SK-N-SH treated with all-trans-retinoic acid at 6 μM for 48 hours (cell line): ENCODE measurements around the gene GUCA2B.

Experiments
- ATAC-seq: fragments of 200-7000 bp; cut with Tn5 transposase; 3 replicates; pipeline ENCODE4 v1.9.1; 2020; ENCODE audit warnings: mild to moderate bottlenecking, moderate library complexity
- ARNTL ChIP-seq: fragments of 450-650 bp; formaldehyde crosslinking; IDR thresholded peaks from 2 replicates; pipeline ENCODE4 v1.5.0; 2020; ENCODE audit warnings: low read depth, mild to moderate bottlenecking, moderate library complexity, borderline replicate concordance
- BACH2 ChIP-seq: fragments of 250-450 bp; sonication (Bioruptor Pico); IDR thresholded peaks from 2 replicates; pipeline ENCODE4 v1.9.0; 2021; ENCODE audit warnings: mild to moderate bottlenecking, borderline replicate concordance
- CSDC2 ChIP-seq: fragments of 250-450 bp; sonication (Bioruptor Pico); IDR thresholded peaks from 2 replicates; pipeline ENCODE4 v1.5.0; 2020; ENCODE audit warnings: mild to moderate bottlenecking, moderate library complexity
- ESRRG ChIP-seq: fragments of 250-450 bp; sonication (Bioruptor Pico); IDR thresholded peaks from 2 replicates; pipeline ENCODE4 v1.6.1; 2021; ENCODE audit warnings: mild to moderate bottlenecking
- GLIS3 ChIP-seq: fragments of 250-450 bp; sonication (Bioruptor Pico); IDR thresholded peaks from 2 replicates; pipeline ENCODE4 v1.5.0; 2020; ENCODE audit warnings: mild to moderate bottlenecking, moderate library complexity
- ISL1 ChIP-seq: fragments of 250-450 bp; sonication (Bioruptor Pico); IDR thresholded peaks from 2 replicates; pipeline ENCODE4 v2.1.2; 2022; ENCODE audit warnings: mild to moderate bottlenecking, moderate library complexity
- PATZ1 ChIP-seq: fragments of 250-450 bp; sonication (Bioruptor Pico); IDR thresholded peaks from 2 replicates; pipeline ENCODE4 v1.8.0; 2020; ENCODE audit warnings: mild to moderate bottlenecking, moderate library complexity, borderline replicate concordance
- PPARA ChIP-seq: fragments of 250-450 bp; sonication (Bioruptor Pico); IDR thresholded peaks from 2 replicates; pipeline ENCODE4 v1.5.0; 2020; ENCODE audit warnings: mild to moderate bottlenecking, borderline replicate concordance
- RARB ChIP-seq: fragments of 250-450 bp; sonication (Bioruptor Pico); IDR thresholded peaks from 2 replicates; pipeline ENCODE4 v1.8.0; 2021; ENCODE audit warnings: mild to moderate bottlenecking, moderate library complexity
- SNAI2 ChIP-seq: fragments of 250-450 bp; sonication (Bioruptor Pico); IDR thresholded peaks from 2 replicates; pipeline ENCODE4 v1.5.0; 2020; ENCODE audit warnings: mild to moderate bottlenecking, moderate library complexity
- TCF4 ChIP-seq: fragments of 250-450 bp; sonication (Bioruptor Pico); IDR thresholded peaks from 2 replicates; pipeline ENCODE4 v1.8.0; 2021; ENCODE audit warnings: mild to moderate bottlenecking, moderate library complexity, borderline replicate concordance
- TOX ChIP-seq: fragments of 250-450 bp; sonication (Bioruptor Pico); IDR thresholded peaks from 2 replicates; pipeline ENCODE4 v1.8.0; 2021; ENCODE audit warnings: mild to moderate bottlenecking, moderate library complexity, borderline replicate concordance
- ZFP3 ChIP-seq: fragments of 250-450 bp; sonication (Bioruptor Pico); IDR thresholded peaks from 2 replicates; pipeline ENCODE4 v1.5.0; 2020; ENCODE audit warnings: mild to moderate bottlenecking, moderate library complexity
- ZFP30 ChIP-seq: fragments of 450-650 bp; formaldehyde crosslinking; IDR thresholded peaks from 2 replicates; pipeline ENCODE4 v1.5.0; 2022; ENCODE audit warnings: mild to moderate bottlenecking, moderate library complexity
- ZNF565 ChIP-seq: fragments of 450-650 bp; formaldehyde crosslinking; conservative IDR thresholded peaks from 2 replicates; pipeline ENCODE4 v1.5.0; 2020; ENCODE audit warnings: low read depth, mild to moderate bottlenecking, moderate library complexity
- ZNF70 ChIP-seq: fragments of 450-650 bp; formaldehyde crosslinking; IDR thresholded peaks from 2 replicates; pipeline ENCODE4 v1.5.0; 2020; ENCODE audit warnings: mild to moderate bottlenecking, moderate library complexity
- ZNF8 ChIP-seq: fragments of 450-650 bp; formaldehyde crosslinking; IDR thresholded peaks from 2 replicates; pipeline ENCODE4 v1.5.0; 2020; ENCODE audit warnings: mild to moderate bottlenecking, moderate library complexity
- TF ChIP-seq, protein P1 (sequence below): fragments of 250-450 bp; sonication (Bioruptor Pico); IDR thresholded peaks from 2 replicates; pipeline ENCODE4 v1.5.1; 2020; ENCODE audit warnings: low read depth, mild to moderate bottlenecking, moderate library complexity
- TF ChIP-seq, protein P2 (sequence below): fragments of 250-450 bp; sonication (Bioruptor Pico); IDR thresholded peaks from 2 replicates; pipeline ENCODE4 v1.5.0; 2020; ENCODE audit warnings: mild to moderate bottlenecking, moderate library complexity
- TF ChIP-seq, protein P3 (sequence below): fragments of 250-450 bp; sonication (Bioruptor Pico); IDR thresholded peaks from 2 replicates; pipeline ENCODE4 v1.8.0; 2021; ENCODE audit warnings: low read depth, mild to moderate bottlenecking, moderate library complexity, borderline replicate concordance

GUCA2B gene

GRCh38 chr1:42163114-42163513 lies 9.9 kb downstream of the GUCA2B start:
- ATAC-seq: no peak
- TF ChIP-seq ZNF565 (no peak), ARNTL (CRISPR knock-in tag) (no peak), CSDC2 (CRISPR knock-in tag) (no peak), RARB (CRISPR knock-in tag) (no peak), ZFP3 (no peak), PPARA (CRISPR knock-in tag) (no peak)

DNA sequence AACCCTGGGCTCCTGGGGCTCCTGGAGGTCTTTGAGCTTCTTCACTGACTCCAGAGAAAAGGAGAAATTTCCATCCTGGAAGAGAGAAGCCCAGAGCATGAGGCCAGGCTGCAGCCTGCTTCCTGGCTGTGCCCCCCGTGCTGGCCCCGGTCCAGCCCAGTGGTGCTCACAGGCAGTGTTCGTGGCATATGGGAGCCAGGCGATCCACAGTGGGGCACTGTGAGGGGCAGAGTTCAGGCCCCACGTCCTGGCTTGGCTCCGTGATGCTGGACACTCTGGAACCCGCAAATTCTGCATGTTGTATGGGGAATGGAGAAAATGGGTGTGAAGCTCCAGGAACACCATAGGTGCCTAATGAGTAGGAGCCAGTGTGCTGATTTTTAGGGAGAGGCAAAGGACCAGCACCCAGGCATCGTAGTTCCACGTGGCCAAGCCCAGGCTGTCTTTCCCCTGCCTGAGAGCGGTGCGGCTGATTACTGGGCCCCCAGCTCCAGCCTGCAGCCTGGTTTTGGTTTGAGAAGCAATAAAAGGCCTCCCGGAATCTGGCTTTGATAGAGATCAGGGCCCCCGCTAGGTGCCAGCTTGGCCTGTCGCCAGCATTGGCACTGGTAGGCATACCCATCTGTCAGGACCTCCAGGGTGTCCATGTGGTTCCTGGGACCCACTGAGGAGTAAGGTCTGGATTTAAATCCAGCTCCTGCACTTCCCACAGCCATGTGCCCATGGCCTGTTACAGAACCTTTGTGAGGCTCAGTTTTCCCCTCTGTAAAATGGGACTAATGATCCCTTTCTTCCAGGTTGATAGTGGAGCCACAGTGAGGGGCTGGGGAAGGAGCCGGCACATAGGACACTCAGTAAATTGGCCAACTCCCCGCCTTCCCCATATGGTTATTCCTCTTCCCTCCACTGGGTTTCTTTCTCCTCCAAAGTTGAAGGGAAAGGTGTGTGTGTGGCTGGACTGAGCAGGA lies 10.6 kb downstream of the GUCA2B start:
- no peak for ATAC-seq
- TF ChIP-seq ZFP30 (CRISPR knock-in tag) (no peak), ESRRG (no peak), ZNF565 (no peak), TCF4 (CRISPR knock-in tag) (no peak), TOX (CRISPR knock-in tag) (no peak), ISL1 (no peak), SNAI2 (CRISPR knock-in tag) (no peak)
- TF ChIP-seq, all 23 proteins: peak for 0

DNA sequence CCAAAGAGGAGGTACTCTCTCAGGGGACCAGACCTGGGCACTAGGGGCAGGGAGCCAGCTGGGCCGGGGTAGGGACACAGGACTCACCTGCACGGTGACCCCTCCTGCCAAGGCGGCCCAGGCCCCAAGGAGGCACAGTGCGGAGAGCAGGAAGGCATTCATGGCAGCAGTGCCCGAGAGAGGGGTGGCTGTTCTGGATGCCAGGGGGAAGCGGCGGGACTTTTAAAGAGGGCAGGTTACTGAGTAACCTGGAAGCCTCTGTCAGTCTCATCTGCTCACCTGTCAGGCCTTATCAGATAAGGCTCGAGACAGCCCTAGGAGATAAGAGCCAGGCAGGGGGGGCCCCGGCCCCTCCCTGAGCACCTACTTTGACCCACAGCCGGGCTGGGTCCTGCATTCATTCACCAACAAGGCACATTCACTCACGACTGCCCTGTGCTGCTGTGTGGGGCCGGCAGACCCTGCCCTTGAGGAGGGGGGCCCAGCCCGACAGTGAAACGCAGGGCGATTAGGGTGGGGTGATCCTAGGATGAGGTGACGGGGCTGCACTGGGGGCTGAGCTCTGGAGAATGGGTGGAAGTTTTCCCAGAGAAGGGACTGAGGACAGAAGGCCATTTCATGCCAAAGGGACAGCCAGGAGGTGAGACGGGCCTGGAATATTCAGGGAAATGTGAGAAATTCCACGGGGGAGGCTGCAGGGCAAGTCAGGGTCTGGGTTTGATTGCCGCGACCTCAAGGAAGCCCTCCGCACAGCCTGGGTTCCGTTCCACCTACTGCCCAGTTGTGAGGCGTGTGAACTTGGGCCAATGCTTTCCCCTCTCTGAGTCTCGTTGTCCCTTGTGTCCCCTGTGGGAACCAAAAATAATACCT lies 11.6 kb downstream of the GUCA2B start, which contains the start of gene GUCA2A:
Gene GUCA2A, minus strand, starts transcription at position 195 of the 870 bp plus-strand sequence. Its CDS starts 33 bp downstream, at position 162.
- ATAC-seq: no peak
- TF ChIP-seq RARB (CRISPR knock-in tag) (no peak), PPARA (CRISPR knock-in tag) (no peak), ZFP3 (no peak), TOX (CRISPR knock-in tag) (no peak), SNAI2 (CRISPR knock-in tag) (no peak), ZNF70 (CRISPR knock-in tag) (no peak), ARNTL (CRISPR knock-in tag) (no peak), ISL1 (no peak)
- TF ChIP-seq, protein P1, sequence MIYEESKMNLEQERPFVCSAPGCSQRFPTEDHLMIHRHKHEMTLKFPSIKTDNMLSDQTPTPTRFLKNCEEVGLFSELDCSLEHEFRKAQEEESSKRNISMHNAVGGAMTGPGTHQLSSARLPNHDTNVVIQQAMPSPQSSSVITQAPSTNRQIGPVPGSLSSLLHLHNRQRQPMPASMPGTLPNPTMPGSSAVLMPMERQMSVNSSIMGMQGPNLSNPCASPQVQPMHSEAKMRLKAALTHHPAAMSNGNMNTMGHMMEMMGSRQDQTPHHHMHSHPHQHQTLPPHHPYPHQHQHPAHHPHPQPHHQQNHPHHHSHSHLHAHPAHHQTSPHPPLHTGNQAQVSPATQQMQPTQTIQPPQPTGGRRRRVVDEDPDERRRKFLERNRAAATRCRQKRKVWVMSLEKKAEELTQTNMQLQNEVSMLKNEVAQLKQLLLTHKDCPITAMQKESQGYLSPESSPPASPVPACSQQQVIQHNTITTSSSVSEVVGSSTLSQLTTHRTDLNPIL (CRISPR knock-in tag): no peak
- TF ChIP-seq, protein P2, sequence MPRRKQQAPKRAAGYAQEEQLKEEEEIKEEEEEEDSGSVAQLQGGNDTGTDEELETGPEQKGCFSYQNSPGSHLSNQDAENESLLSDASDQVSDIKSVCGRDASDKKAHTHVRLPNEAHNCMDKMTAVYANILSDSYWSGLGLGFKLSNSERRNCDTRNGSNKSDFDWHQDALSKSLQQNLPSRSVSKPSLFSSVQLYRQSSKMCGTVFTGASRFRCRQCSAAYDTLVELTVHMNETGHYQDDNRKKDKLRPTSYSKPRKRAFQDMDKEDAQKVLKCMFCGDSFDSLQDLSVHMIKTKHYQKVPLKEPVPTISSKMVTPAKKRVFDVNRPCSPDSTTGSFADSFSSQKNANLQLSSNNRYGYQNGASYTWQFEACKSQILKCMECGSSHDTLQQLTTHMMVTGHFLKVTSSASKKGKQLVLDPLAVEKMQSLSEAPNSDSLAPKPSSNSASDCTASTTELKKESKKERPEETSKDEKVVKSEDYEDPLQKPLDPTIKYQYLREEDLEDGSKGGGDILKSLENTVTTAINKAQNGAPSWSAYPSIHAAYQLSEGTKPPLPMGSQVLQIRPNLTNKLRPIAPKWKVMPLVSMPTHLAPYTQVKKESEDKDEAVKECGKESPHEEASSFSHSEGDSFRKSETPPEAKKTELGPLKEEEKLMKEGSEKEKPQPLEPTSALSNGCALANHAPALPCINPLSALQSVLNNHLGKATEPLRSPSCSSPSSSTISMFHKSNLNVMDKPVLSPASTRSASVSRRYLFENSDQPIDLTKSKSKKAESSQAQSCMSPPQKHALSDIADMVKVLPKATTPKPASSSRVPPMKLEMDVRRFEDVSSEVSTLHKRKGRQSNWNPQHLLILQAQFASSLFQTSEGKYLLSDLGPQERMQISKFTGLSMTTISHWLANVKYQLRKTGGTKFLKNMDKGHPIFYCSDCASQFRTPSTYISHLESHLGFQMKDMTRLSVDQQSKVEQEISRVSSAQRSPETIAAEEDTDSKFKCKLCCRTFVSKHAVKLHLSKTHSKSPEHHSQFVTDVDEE (CRISPR knock-in tag): no peak

DNA sequence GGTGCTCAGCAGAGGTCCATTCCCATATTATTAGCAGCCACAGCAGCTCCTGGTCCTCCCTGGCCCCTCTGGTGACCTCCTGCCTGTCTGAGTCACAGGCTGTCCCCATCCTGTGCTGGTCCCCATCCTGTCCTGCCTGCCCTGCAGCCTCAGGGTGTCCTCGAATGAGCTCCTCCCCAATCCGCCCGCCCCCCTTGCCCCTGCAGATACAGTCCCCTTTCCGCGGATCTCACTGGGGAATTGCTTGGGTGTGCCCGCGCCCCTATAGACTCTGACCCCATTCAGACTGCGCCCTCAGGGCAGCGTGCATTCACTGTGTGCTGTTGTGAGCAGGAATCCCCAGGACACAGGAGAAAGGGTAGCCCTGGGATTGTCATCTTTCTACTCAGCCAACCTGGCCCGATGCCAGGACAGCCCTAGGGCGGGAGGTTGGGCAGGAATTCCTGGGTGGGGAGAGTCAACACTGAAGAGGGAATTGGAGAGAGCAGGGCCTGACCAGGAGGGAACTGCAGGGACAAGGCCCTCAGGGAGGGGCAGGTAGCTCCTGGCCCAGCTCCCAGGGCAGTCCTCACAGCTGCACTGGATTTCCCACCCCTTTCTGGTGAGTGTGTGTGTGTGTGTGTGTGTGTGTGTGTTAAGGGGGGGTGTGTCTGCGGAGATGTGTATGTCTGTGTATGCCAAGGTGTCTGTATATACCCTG lies 12.5 kb downstream of the GUCA2B start:
- peak; percentile 69 for ATAC-seq

DNA sequence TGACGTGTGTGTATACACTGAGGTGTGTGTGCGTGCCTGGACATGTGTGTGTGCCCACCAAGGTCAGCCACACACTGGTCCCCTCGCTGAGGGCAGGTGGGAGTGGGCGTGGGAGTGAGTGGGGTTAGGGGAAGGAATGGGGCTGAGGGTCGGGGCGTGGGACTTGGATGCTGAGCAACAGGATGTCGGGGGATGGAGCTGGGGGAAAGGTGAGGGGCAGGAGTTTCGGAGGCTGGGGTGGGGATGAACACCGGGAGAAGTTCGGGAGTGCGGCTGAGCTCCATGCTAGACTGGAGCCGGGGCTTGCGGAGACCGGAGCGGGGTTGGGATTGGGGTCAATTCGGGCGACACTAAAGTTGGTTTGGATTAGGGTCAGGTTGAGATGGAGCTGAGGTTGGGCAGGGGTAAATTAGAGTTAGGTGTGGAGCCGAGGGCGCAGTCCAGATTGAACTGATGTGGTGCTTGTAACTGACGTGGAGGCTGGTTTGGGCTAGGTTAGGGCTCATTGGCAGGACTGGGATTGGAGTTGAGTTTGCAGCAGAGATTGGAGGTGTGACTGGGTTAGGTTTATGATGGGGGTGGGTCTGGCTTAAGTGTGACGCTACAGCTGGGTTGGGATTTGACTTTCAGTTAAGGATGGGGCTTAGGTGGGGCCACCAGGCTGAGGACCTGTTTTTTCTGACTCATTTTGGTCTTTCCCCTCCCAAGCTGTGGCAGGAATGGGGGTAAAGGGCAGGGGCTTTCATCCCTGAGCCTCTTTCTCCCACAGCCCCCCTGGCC lies 14.6 kb downstream of the GUCA2B start:
- ATAC-seq: no peak
- TF ChIP-seq PPARA (CRISPR knock-in tag): no peak
- TF ChIP-seq ZNF8 (CRISPR knock-in tag): no peak
- no peak for TF ChIP-seq ZNF565
- no peak for TF ChIP-seq ARNTL (CRISPR knock-in tag)
- no peak for TF ChIP-seq GLIS3 (CRISPR knock-in tag)
- no peak for TF ChIP-seq TOX (CRISPR knock-in tag)
- no peak for TF ChIP-seq PATZ1 (CRISPR knock-in tag)
- TF ChIP-seq, protein P3, sequence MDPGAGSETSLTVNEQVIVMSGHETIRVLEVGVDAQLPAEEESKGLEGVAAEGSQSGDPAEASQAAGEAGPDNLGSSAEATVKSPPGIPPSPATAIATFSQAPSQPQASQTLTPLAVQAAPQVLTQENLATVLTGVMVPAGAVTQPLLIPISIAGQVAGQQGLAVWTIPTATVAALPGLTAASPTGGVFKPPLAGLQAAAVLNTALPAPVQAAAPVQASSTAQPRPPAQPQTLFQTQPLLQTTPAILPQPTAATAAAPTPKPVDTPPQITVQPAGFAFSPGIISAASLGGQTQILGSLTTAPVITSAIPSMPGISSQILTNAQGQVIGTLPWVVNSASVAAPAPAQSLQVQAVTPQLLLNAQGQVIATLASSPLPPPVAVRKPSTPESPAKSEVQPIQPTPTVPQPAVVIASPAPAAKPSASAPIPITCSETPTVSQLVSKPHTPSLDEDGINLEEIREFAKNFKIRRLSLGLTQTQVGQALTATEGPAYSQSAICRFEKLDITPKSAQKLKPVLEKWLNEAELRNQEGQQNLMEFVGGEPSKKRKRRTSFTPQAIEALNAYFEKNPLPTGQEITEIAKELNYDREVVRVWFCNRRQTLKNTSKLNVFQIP (CRISPR knock-in tag): no peak
- no peak for TF ChIP-seq BACH2 (CRISPR knock-in tag)
- no peak for TF ChIP-seq ZNF70 (CRISPR knock-in tag)
- no peak for TF ChIP-seq ISL1

More for the DNA sequence above, 12.5 kb downstream of the GUCA2B start:
- TF ChIP-seq ESRRG (no peak), ZNF565 (no peak), ISL1 (no peak)
